GM18858 (cell line): ENCODE results near the gene CLDN10.

ENCODE experiments used
- ATAC-seq: cut with Tn5 transposase; IDR thresholded peaks from one replicate; pipeline ENCODE4 v1.9.1; 2021; ENCODE audit not compliant: unreplicated experiment

Gene CLDN10

GRCh38 chr13:95596701-95597100 is 44.2 kb downstream of the CLDN10 start:
- ATAC-seq: no peak

DNA sequence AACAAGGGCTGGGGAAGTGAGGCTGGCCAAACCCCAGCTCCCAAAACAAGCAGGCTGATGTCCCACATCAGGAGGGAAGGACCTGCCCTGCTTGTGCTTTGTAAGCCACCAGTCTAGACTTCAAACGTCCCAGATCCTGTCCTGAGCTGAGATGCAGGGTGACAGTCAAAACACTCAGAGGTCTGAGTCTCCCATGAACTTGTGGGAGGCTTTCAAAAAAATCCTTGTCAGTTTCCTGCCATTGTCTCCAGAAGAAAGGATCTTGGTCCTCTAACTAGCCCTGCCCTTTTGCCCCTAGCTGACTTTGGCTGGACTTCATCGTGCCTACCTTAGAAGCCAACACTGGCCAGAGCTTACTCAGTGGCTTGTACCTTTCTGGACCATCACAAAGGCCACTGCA is 48.7 kb downstream of the CLDN10 start:
- no peak for ATAC-seq

GRCh38 chr13:95601906-95602305 is 49.4 kb downstream of the CLDN10 start:
- no peak for ATAC-seq

DNA sequence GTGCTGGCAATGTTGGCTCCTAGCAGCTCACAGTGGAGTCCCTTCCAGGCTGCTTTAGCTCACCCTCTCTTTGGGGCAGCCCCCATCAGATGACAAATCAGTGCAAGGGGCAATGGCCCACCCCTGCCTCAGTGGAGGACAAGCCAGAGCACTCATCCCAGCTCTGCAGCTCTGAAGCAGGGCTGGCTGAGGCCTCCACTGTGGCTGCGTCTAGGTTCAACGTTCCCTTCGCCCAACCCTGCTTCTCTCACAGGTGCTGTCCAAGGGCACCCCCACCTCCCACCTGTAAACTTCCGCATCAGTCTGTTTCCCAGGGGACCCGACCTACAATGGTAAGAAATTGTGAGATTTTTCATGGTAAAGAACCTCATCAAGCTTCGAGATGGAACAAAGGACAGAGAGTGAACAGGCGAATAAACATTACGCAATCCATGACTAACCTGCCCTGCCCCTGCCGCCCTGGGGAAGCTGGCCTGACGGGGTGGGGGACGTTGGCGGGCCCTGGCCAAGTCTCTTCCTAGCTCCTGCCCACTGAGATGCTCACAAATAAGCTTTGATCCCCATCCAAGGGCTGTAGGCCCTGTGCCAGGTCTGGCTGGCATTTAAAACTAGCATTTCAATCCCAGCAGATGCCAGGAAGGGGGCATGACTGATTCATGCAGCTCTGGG is 51.5 kb downstream of the CLDN10 start:
- ATAC-seq: no peak

GRCh38 chr13:95604556-95604915 is 52.0 kb downstream of the CLDN10 start:
- no peak for ATAC-seq

- ATAC-seq: no peak
These were observed 53.1 kb downstream of the CLDN10 start for GRCh38 chr13:95605448-95606125.

DNA sequence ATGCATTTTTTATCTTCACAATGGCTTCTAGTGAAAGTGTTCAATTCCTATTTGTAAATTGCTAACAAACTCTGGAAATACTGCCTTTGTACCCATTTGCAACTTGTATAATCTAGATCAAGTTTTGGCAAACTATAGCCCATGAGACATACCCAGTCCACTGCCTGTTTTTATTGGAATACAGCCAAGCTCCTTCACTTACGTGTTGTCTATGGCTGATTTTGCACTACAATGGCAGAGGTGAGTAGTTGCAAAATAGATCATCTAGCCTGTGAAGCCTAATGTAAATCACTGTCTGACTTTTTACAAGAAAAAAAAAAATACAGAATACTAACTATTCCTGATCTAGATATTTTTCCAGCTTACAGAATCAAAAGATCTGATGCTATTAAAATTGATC is 54.8 kb downstream of the CLDN10 start:
- no peak for ATAC-seq

GRCh38 chr13:95608640-95609323 is 56.3 kb downstream of the CLDN10 start:
- ATAC-seq: no peak

GRCh38 chr13:95614641-95615245 is 62.2 kb downstream of the CLDN10 start:
- no peak for ATAC-seq

- no peak for ATAC-seq
These were observed 63.0 kb downstream of the CLDN10 start for GRCh38 chr13:95615539-95615938.

GRCh38 chr13:95620030-95620824 is 67.7 kb downstream of the CLDN10 start:
- ATAC-seq: no peak

DNA sequence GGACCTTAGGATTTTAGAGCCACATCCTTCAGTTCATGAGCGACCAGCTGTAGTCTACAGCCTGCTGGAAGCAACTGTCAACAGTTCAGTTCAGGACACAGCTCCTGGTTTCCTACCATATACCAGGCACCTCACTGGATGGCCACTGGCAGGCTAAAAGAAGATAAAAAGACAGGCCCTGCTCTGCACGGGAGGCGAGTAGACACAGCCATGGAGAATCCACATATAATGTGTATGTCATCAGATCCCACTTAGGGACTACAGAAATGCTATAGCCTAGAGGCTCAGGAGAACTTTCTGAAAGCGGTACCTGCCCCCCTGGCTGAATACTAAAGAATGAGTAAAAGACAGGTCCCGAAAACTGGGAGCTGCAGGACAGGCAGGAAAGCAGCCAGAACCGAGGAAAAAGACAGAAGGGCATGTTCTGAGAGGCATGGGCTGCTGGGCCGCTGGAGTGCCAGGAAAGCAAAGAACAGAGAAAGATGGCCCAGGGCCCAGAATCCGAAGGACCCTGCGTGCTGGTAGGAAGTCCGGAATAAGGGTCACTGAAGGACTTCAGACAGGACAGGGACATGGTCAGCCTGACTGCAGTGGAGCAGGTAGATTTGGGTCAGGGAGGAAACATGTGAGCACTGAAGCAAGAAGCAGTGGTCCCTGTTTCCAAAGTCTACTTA is 68.4 kb downstream of the CLDN10 start:
- ATAC-seq: no peak

DNA sequence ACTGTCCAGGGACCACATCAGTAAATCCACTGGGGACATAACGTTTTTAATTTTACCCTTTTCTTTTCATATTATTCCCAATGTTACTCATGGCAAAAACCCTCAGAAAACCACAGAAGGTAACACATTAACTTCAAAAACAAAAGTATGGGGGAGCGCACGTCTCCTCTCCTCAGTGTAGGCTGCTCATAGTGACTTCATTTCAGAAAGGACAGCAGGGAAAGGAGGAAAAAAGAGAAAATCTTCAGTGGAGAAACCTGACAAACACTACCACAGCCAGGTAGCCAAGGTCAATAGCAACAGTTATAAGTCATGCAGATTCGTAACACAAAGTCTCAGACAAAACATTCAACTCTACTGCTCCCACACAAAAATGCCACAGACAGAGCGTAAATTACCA is 70.6 kb downstream of the CLDN10 start:
- no peak for ATAC-seq

GRCh38 chr13:95624020-95624419 is 71.5 kb downstream of the CLDN10 start:
- ATAC-seq: peak; percentile 55

DNA sequence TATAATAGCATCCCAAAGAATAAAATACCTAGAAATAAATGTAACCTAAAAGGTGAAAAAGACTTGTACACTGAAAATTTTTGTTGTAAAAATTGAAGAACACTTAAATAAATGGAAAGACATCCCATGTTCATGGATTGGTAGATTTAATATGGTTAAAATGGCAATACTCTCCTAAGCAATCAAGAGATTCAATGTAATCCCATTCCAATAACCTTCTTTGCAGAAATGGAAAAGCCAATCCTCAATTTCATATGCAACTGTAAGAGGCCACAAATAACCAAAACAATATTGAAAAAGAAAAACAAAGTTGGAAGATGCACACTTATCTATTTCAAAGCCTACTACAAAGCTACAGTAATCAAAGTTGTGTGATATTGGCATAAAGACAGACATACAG is 74.2 kb downstream of the CLDN10 start:
- no peak for ATAC-seq

DNA sequence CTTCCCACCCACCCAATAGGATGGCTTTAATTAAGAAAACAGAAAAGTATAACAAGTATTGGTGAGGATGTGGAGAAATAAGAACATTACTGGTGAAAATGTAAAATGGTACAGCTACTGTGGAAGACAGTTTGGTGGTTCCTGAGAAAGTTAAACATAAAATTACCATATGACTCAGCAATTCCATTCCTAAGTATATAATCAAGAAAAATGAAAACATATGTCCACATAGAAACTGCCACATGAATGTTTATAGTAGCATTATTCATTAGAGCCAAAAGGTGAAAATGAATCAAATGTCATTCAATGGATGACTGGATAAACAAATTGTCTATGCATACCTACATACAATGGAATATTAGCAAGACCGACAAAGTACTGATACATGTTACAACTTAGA is 75.1 kb downstream of the CLDN10 start:
- no peak for ATAC-seq

DNA sequence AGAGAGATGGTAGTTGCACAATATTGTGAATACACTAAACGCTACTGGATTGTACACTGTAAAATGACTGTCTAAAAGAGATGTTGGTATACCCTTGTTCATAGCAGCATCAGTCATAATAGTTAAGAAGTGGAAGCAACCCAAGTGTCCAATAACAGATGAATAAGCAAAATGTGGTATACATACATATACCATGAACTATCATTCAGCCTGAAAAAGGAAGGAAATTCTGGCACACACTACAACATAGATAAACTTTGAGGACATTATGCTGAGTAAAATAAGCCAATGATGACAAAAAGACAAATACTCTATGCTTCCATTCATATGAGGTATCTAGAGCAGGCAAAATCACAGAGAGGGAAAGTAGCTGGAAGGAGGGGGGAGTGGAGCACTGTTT is 76.0 kb downstream of the CLDN10 start:
- ATAC-seq: no peak

- no peak for ATAC-seq
These were observed 76.6 kb downstream of the CLDN10 start for GRCh38 chr13:95629071-95629470.
